Liver (tissue), 3 donors: Measurements from ENCODE around the gene AQP10.

Experiments used
- EGR1 ChIP-seq, 2 donors: IDR thresholded peaks; 2 replicates each; pipeline ENCODE4 v1.6.1; 2016 to 2018; ENCODE audit warnings: antibody characterized with exemption in 2 of 2, low read depth in 2 of 2
- GABPA ChIP-seq, 2 donors: IDR thresholded peaks in 1 of 2; conservative IDR thresholded peaks in 1 of 2; 2 replicates each; pipeline ENCODE4 v1.6.1; 2016; ENCODE audit warnings: antibody characterized with exemption in 2 of 2, mild to moderate bottlenecking in 1 of 2, moderate library complexity in 1 of 2
- HNF4A ChIP-seq, 2 donors: conservative IDR thresholded peaks; 2 replicates each; pipeline ENCODE4 v1.6.1; 2016; ENCODE audit warnings: antibody characterized with exemption in 2 of 2, mild to moderate bottlenecking in 2 of 2
- HNF4G ChIP-seq: IDR thresholded peaks from 2 replicates; pipeline ENCODE4 v1.6.1; 2016; ENCODE audit warnings: antibody characterized with exemption
- JUND ChIP-seq, 2 donors: IDR thresholded peaks; 2 replicates each; pipeline ENCODE4 v1.6.1; 2016; ENCODE audit warnings: antibody characterized with exemption in 2 of 2
- RAD21 ChIP-seq, 2 donors: IDR thresholded peaks; 2 replicates each; pipeline ENCODE4 v1.6.1; 2016; ENCODE audit warnings: antibody characterized with exemption in 2 of 2, mild to moderate bottlenecking in 2 of 2
- TAF1 ChIP-seq: conservative IDR thresholded peaks from 2 replicates; pipeline ENCODE4 v1.6.1; 2016; ENCODE audit warnings: antibody characterized with exemption, mild to moderate bottlenecking
- YY1 ChIP-seq: IDR thresholded peaks from 2 replicates; pipeline ENCODE4 v1.6.1; 2016; ENCODE audit warnings: antibody characterized with exemption, mild to moderate bottlenecking
- TF ChIP-seq, protein P1 (sequence below): IDR thresholded peaks from 2 replicates; pipeline ENCODE4 v1.6.1; 2016; ENCODE audit warnings: antibody characterized with exemption, mild to moderate bottlenecking
- TF ChIP-seq, protein P2 (sequence below): fragments of 150-350 bp; IDR thresholded peaks from 2 replicates; pipeline ENCODE4 v1.5.1; 2017; ENCODE audit warnings: improper control_type of control experiment, low read depth, low read length; ENCODE audit not compliant: missing input control
- TF ChIP-seq, protein P3 (sequence below): IDR thresholded peaks from 2 replicates; pipeline ENCODE4 v1.6.1; 2016; ENCODE audit warnings: antibody characterized with exemption
- donor health status: healthy.
- donor health status: healthy.

DNA sequence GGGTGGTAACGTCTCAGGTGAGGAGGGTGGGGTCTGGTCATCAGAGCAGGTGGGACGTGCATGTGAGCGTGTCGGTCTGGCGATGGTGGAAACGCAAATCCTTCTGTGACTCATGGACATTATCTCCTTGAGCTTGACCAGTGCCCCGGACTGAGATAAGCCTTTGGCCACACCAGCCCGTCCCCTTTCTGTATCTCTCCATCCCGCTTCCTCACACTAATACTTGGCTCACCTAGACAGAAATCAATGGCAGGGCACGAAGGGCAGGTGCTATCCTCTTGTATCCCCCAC is 7.9 kb upstream of the AQP10 start:
- TF ChIP-seq, protein P1, sequence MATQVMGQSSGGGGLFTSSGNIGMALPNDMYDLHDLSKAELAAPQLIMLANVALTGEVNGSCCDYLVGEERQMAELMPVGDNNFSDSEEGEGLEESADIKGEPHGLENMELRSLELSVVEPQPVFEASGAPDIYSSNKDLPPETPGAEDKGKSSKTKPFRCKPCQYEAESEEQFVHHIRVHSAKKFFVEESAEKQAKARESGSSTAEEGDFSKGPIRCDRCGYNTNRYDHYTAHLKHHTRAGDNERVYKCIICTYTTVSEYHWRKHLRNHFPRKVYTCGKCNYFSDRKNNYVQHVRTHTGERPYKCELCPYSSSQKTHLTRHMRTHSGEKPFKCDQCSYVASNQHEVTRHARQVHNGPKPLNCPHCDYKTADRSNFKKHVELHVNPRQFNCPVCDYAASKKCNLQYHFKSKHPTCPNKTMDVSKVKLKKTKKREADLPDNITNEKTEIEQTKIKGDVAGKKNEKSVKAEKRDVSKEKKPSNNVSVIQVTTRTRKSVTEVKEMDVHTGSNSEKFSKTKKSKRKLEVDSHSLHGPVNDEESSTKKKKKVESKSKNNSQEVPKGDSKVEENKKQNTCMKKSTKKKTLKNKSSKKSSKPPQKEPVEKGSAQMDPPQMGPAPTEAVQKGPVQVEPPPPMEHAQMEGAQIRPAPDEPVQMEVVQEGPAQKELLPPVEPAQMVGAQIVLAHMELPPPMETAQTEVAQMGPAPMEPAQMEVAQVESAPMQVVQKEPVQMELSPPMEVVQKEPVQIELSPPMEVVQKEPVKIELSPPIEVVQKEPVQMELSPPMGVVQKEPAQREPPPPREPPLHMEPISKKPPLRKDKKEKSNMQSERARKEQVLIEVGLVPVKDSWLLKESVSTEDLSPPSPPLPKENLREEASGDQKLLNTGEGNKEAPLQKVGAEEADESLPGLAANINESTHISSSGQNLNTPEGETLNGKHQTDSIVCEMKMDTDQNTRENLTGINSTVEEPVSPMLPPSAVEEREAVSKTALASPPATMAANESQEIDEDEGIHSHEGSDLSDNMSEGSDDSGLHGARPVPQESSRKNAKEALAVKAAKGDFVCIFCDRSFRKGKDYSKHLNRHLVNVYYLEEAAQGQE = no peak
- TF ChIP-seq, protein P2, sequence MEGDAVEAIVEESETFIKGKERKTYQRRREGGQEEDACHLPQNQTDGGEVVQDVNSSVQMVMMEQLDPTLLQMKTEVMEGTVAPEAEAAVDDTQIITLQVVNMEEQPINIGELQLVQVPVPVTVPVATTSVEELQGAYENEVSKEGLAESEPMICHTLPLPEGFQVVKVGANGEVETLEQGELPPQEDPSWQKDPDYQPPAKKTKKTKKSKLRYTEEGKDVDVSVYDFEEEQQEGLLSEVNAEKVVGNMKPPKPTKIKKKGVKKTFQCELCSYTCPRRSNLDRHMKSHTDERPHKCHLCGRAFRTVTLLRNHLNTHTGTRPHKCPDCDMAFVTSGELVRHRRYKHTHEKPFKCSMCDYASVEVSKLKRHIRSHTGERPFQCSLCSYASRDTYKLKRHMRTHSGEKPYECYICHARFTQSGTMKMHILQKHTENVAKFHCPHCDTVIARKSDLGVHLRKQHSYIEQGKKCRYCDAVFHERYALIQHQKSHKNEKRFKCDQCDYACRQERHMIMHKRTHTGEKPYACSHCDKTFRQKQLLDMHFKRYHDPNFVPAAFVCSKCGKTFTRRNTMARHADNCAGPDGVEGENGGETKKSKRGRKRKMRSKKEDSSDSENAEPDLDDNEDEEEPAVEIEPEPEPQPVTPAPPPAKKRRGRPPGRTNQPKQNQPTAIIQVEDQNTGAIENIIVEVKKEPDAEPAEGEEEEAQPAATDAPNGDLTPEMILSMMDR = no peak
- TF ChIP-seq RAD21 (IDR thresholded peaks at IDR 0.05) (no peak), TAF1 (no peak), YY1 (no peak), EGR1 (IDR thresholded peaks at IDR 0.05; ENCODE audit: low read depth in 2 of 2) (no peak), HNF4G (no peak), HNF4A (conservative IDR thresholded peaks at IDR 0.05) (no peak), JUND (IDR thresholded peaks at IDR 0.05) (no peak), GABPA (IDR thresholded peaks at IDR 0.05 in 1 of 2, conservative IDR thresholded peaks at IDR 0.05 in 1 of 2) (no peak)
- TF ChIP-seq, protein P3, sequence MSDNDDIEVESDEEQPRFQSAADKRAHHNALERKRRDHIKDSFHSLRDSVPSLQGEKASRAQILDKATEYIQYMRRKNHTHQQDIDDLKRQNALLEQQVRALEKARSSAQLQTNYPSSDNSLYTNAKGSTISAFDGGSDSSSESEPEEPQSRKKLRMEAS = no peak
